Testis (tissue), 2 donors: ENCODE measurements around the gene CLK3.

Experiments
- POLR2A ChIP-seq: fragments of 450-650 bp; IDR thresholded peaks from one replicate; pipeline ENCODE4 v1.6.1; 2017; ENCODE audit warnings: antibody characterized with exemption, mild to moderate bottlenecking, moderate library complexity
- TF ChIP-seq, protein P1 (sequence below), 3 experiments: fragments of 450-650 bp in 2 of 3; fragments of 200-600 bp in 1 of 3; sonication (generic) in 1 of 3; IDR thresholded peaks; one replicate each; pipeline ENCODE4 v1.5.1; 2016 to 2019; ENCODE audit warnings: antibody characterized with exemption in 3 of 3, mild to moderate bottlenecking in 2 of 3, moderate library complexity in 1 of 3

DNA sequence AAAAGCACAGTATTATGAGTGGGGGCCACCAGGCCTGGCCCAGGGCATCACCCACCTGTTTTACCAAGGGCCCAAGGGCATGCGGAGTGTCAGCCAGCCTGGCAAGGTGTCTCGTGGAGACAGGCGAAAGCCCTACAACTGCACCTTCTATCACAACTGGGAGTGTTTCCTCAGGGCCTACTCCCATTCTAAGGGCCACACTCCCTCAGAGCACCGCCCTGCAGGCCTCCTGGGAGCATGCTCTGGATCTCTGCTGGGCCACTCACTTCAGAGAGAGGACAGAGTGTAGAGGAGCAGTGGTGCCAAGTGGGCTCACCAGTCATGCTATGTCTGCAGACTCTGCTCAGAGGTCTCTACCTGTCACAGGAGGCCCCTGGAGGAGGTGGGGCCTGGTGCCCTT, 21.2 kb upstream of the CLK3 start:
- TF ChIP-seq, protein P1, sequence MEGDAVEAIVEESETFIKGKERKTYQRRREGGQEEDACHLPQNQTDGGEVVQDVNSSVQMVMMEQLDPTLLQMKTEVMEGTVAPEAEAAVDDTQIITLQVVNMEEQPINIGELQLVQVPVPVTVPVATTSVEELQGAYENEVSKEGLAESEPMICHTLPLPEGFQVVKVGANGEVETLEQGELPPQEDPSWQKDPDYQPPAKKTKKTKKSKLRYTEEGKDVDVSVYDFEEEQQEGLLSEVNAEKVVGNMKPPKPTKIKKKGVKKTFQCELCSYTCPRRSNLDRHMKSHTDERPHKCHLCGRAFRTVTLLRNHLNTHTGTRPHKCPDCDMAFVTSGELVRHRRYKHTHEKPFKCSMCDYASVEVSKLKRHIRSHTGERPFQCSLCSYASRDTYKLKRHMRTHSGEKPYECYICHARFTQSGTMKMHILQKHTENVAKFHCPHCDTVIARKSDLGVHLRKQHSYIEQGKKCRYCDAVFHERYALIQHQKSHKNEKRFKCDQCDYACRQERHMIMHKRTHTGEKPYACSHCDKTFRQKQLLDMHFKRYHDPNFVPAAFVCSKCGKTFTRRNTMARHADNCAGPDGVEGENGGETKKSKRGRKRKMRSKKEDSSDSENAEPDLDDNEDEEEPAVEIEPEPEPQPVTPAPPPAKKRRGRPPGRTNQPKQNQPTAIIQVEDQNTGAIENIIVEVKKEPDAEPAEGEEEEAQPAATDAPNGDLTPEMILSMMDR (IDR thresholded peaks at IDR 0.05), result no peak
- TF ChIP-seq POLR2A, result no peak
